Urothelium cell line (cell line): ENCODE measurements around the gene CHST8.

Source experiments
- DNase-seq: peaks from one replicate; pipeline ENCODE4 v3.0.0; 2011; ENCODE audit warnings: low spot score, mixed read lengths
- FAIRE-seq: peaks from 2 replicates; lab custom pipeline; 2011; peaks lifted over from hg19 to GRCh38; lab: Jason Lieb, UNC

Gene CHST8

GRCh38 chr19:33780746-33781145, 159.0 kb downstream of the CHST8 start:
- FAIRE-seq (no peak), DNase-seq (no peak)

GRCh38 chr19:33781415-33781935, 159.7 kb downstream of the CHST8 start:
- FAIRE-seq (no peak), DNase-seq (no peak)

DNA sequence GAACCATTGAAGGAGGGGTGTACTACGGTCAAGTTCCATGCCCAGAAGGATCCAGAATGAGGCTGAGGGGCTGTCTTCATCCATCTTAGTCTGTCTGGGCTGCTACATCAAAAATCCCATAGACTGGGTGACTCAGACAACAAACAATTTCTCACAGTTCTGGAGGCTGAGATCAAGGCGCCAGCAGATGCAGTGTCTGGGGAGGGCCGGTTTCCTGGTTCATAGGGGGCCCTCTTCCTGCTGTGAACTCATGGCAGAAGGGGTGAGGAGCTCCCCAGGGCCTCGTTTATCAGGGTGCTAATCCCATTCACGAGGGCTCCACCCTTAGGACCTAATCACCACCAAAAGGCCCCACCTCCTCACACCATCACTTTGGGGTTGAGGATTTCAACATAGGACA, 160.2 kb downstream of the CHST8 start:
- DNase-seq (no peak), FAIRE-seq (no peak)

- FAIRE-seq (no peak), DNase-seq (no peak)
Measured at GRCh38 chr19:33784432-33784831, 162.7 kb downstream of the CHST8 start.

GRCh38 chr19:33785795-33786194, 164.0 kb downstream of the CHST8 start:
- FAIRE-seq: no peak

GRCh38 chr19:33788676-33789075, 166.9 kb downstream of the CHST8 start:
- FAIRE-seq: no peak
- no peak for DNase-seq

More at GRCh38 chr19:33785795-33786194, 164.0 kb downstream of the CHST8 start:
- peak; percentile 55 for DNase-seq

DNA sequence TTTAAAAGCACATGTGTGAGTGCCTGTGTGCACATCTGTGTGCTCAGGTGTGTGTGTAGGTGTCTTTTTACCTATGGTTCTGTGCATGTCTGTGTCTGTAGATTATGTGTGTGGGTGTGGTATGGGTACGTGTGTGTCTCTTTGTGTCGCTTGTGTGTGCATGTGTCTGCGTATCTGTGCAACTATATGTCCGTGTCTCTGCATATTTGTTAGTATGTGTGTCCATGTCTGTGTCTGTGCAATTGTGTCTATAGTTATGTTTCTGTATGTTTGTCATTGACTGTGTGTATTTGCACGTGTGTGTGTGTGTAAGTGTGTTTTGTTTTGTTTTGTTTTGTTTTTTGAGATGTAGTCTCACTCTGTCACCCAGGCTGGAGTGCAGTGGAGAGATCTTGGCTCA, 167.6 kb downstream of the CHST8 start:
- DNase-seq (no peak), FAIRE-seq (no peak)

DNA sequence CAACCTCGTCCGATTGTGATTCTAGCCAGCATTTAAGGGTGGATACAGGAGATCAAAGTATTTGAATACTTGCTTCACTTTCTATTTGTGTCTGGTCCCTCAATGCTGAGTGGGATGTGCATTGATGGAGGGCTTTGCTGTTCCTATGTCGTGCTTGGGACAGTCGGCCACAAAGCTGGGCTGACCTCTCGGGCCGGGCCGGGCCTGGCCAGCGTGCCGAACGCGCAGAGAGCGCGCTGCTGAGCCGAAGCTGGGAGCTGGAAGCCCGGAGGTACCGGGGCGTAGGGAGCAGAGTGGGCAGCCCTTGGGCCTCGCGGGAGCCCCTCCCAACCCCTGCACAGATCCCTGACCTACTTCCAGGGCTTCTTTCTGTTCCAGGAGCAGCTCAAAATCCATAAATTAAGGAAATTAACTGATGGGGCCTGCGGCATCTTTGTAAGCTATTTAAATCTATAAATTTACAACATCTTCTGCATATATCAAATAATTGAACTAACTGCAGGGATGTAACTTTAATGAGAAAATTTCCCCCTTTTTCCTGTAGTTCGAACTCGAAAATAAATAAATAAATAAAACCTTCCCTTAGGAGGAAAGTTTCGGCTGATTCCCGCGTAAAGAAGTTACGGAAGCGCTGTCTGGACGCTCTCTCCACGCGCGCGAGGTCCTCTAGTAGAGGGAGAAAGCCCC, 173.1 kb downstream of the CHST8 start:
- FAIRE-seq: no peak
- DNase-seq: no peak

DNA sequence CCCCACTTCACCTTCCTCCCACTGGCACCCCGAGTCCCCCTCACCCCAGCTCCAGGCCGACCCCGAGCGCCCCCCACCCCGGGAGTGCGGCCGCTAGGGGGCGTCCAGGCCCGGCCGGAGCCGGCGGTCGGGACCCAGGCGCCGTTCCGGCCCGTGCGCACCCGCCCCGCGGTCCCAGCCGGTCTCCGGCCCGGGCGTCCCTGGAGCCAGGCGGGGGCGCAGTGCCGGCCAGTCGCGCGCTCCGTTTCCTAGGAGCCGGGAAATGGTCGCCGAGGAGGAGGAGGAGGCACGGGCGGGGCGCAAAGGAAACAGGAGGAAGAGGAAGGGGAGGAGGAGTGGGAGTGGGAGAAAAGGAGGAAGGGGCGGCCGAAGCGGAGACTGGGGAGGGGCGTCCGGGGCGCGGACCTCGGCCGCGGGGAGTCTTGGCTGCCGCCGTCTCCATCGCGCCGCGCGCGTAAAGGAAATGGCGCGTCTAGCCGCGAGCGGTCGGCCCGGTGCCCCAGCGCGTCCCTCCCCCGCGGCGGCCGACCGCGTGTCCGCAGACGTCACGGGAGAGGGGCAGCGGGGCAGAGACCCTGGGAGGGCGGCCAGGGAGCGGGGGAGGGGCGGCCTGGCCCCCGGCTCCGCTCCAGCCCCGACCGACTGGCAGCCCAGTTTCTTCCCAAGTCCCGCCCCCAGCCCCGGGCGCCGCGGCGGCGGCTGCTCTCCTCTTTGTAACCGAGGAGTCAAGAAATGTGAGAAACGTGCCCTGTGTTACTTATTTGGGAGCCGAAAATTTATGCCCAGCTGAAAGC, 173.8 kb downstream of the CHST8 start:
- DNase-seq: peak; percentile 93
- peak; percentile 74 for FAIRE-seq

GRCh38 chr19:33796164-33796875, 174.6 kb downstream of the CHST8 start, which contains the start of gene KCTD15:
TSS of gene KCTD15 (plus strand) at chr19:33796870. CDS start at chr19:33800455, 3,585 bp downstream.
- FAIRE-seq (no peak), DNase-seq (peak; percentile 60)

GRCh38 chr19:33797802-33798671, 176.3 kb downstream of the CHST8 start:
- peak; percentile 49 for DNase-seq
- no peak for FAIRE-seq

GRCh38 chr19:33798681-33799111, 176.9 kb downstream of the CHST8 start:
- DNase-seq (no peak), FAIRE-seq (no peak)

DNA sequence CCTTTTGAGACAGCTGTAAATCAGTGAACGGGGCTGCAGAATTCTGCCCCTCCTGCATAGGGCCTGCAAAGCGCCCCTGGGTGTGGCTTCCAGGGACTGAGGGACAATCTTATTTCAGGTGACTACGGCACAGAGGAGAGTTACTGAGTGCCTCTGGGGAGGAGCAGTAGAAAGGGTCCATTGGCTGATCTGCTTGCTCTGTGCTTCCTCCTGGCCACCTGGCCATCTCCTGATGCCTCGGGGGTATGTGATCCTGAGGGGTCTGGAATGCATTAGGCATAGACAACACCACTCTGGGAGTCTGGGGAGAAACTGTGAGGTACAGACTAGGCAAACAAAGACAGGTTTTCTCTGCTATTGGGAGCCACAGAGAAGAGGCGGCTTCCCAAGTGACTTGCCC, 177.7 kb downstream of the CHST8 start:
- FAIRE-seq (no peak), DNase-seq (no peak)

DNA sequence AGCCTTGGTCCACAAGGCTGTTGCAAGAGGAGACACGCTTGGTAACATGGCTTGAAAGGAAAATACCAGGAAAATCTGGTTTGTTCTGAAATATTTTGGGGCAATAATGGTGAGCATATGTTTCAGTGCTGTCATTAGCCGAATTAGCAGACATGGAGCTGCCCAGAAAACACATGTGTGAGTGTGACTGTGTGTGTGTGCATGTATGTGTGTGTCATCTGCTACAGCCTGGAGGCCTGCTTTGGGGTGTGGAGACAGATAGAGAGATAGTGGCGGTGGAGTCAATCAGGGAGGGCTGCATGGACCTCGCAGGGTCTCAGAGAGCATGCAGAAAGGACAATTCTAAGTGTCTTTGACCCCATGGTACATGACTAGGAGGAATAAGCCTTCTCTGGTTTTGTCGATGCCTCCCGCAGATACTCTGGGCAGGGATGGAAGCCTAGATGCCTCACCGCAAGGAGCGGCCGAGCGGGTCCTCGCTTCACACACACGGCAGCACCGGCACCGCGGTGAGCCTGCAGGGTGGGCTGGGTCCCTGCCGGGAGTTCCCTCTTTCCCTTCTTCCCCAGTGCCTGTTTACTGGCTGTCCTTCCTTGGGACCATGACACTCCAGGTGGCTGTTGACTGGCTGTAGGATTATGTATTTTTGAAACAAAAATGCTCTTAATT, 178.4 kb downstream of the CHST8 start:
- FAIRE-seq: peak; percentile 81

GRCh38 chr19:33801411-33801810, 179.7 kb downstream of the CHST8 start:
- no peak for DNase-seq
- FAIRE-seq: no peak

More for the DNA sequence above, 178.4 kb downstream of the CHST8 start:
- no peak for DNase-seq

GRCh38 chr19:33802001-33802400, 180.2 kb downstream of the CHST8 start:
- no peak for FAIRE-seq
- DNase-seq: no peak

- DNase-seq: no peak
- FAIRE-seq: no peak
Measured at GRCh38 chr19:33802801-33803200, 181.0 kb downstream of the CHST8 start.

GRCh38 chr19:33803383-33803782, 181.6 kb downstream of the CHST8 start:
- FAIRE-seq (no peak), DNase-seq (no peak)

GRCh38 chr19:33804021-33804799, 182.5 kb downstream of the CHST8 start:
- no peak for DNase-seq
- no peak for FAIRE-seq
